CD4-positive, alpha-beta memory T cell (primary cell): Measurements from ENCODE around the gene ASIC3. TPM values are rescaled to one million over a fixed set of nuclear protein-coding genes. Genes with fewer than 3 reads are reported as not detected.

Experiments used
- CTCF ChIA-PET: fragments of 350-600 bp; sonication (Branson Sonifier 250); formaldehyde crosslinking; loops from one replicate; lab custom pipeline; 2021; ENCODE audit warnings: inconsistent platforms; ENCODE audit not compliant: partially characterized antibody; lab: Charles Lee
- POLR2A ChIA-PET: fragments of 350-600 bp; sonication (Branson Sonifier 250); formaldehyde crosslinking; loops from one replicate; lab custom pipeline; 2021; ENCODE audit not compliant: partially characterized antibody; lab: Charles Lee
- DNase-seq, 5 donors: peaks; one replicate each; pipeline versions ENCODE4 v3.0.0 to v3.0.0-alpha.2; 2020 to 2022; ENCODE audit warnings: mixed read lengths in 1 of 5
- H3K27ac ChIP-seq: one replicate; pipeline ENCODE4 v1.7.0; 2013; ENCODE audit warnings: low read depth, low read length
- H3K27me3 ChIP-seq: 2 replicates; pipeline ENCODE4 v1.7.0; 2013; ENCODE audit warnings: mild to moderate bottlenecking, low read length, moderate library complexity; ENCODE audit not compliant: insufficient read depth
- H3K36me3 ChIP-seq: 2 replicates; pipeline ENCODE4 v1.7.0; 2013; ENCODE audit warnings: mild to moderate bottlenecking, low read length, moderate library complexity; ENCODE audit not compliant: insufficient read depth
- H3K4me1 ChIP-seq: 2 replicates; pipeline ENCODE4 v1.7.0; 2013; ENCODE audit warnings: mild to moderate bottlenecking, low read length, moderate library complexity; ENCODE audit not compliant: insufficient read depth
- H3K4me3 ChIP-seq, 2 donors: one replicate each; pipeline ENCODE4 v1.7.0; 2013; ENCODE audit warnings: low read length in 2 of 2, mild to moderate bottlenecking in 1 of 2
- H3K9me3 ChIP-seq, 2 donors: one replicate each; pipeline ENCODE4 v1.7.0; 2013; ENCODE audit warnings: low read length in 2 of 2, control low read depth in 1 of 2; ENCODE audit not compliant: control insufficient read depth in 1 of 2
- H3K27ac Mint-ChIP-seq, 7 donors: one replicate each; pipeline ENCODE4 v1.8.0; 2020 to 2021; ENCODE audit warnings: mixed read lengths in 7 of 7, mild to moderate bottlenecking in 6 of 7, inconsistent platforms in 3 of 7, moderate library complexity in 3 of 7
- H3K27me3 Mint-ChIP-seq, 2 donors: one replicate each; pipeline ENCODE4 v1.8.0; 2020 to 2021; ENCODE audit warnings: mixed read lengths in 2 of 2
- H3K36me3 Mint-ChIP-seq, 2 donors: one replicate each; pipeline ENCODE4 v1.8.0; 2020 to 2021; ENCODE audit warnings: mixed read lengths in 2 of 2, inconsistent platforms in 1 of 2, mild to moderate bottlenecking in 1 of 2
- H3K4me1 Mint-ChIP-seq, 4 donors: one replicate each; pipeline ENCODE4 v1.8.0; 2020 to 2021; ENCODE audit warnings: mixed read lengths in 4 of 4, mild to moderate bottlenecking in 1 of 4
- H3K4me3 Mint-ChIP-seq, 8 donors: one replicate each; pipeline ENCODE4 v1.8.0; 2020 to 2021; ENCODE audit warnings: mixed read lengths in 8 of 8, mild to moderate bottlenecking in 7 of 8, moderate library complexity in 6 of 8, inconsistent platforms in 3 of 8
- H3K9me3 Mint-ChIP-seq, 8 donors: one replicate each; pipeline ENCODE4 v1.8.0; 2020 to 2021; ENCODE audit warnings: mixed read lengths in 8 of 8, mild to moderate bottlenecking in 5 of 8, inconsistent platforms in 3 of 8, moderate library complexity in 1 of 8
- intact Hi-C: fragments of 100-400 bp; cut with micrococcal nuclease; formaldehyde crosslinking; loops from one replicate; pipeline ENCODE4 v1.15.1; 2023
- polyA plus RNA-seq, 2 donors: library from polyadenylated mRNA; unstranded; fragments of 300-500 nt; fragmentation: Illumina TruSeq; gene quantifications; one replicate each; pipeline ENCODE4 v1.2.3, GENCODE V29; 2021
- total RNA-seq, 2 experiments: library from RNA; stranded (reverse); gene quantifications; one replicate each; pipeline ENCODE4 v1.2.3, GENCODE V29; 2021

ASIC3 gene
- total and polyA plus RNA-seq, 4 experiments from 2014 or later, result 10.6 to 11.6 TPM; not detected in 2

DNA sequence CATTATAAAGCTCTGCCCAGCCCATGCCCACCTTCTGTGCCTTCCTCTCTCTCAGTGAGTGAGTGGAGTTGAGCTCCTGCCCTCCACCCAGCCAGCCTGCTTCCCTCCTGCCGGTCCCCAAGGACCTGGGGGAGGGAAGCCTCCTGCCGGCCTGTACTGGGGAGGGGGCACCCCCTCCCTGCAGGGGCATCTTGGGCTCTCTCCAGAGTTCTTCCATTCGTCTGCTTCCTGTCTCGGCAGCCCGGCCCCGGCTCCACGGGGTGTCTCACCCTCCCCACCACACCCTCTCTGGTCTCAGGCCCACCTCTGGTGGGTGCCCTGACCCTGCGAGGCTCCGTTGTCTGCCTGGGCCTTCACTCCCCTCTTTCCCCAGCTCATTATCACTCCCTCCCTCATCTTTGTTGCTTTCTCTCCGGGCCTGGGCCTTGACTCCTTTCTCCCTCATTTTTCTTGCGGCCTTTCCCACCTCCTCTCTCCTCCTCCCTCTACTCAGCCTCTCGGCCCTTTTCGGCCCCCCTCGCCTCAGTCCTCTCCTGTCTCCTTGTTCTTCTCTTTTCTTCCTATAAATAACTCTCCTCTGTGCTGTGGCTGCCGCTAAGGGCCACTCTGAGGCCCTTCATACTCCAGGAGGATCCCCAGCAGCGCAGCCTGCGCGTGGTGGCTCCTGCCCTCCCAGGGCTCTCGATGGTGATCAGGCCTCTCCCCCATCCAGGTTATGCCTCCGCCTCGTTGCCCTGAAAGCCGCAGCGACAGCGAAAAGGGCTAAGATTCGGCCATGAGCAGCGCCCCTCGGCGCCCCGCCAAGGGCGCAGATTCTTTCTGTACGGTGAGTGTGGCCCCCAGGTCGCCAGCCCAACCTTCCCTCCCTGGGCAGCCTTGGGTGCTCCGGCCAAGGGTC, 13.1 kb downstream of the ASIC3 start:
- H3K36me3 ChIP-seq, result peaks cover 16% of the 10 kb centered on the region
- H3K4me3 ChIP-seq, result no peak overlapping the region
- peaks cover 41% of the 10 kb centered on the region for H3K4me1 ChIP-seq
- peaks cover 0 to 33% of the 10 kb centered on the region in 2 donors for H3K36me3 Mint-ChIP-seq
- POLR2A ChIA-PET, result interaction anchor here (1.5 to 5.0 kb wide), 3 partner anchors 15 to 22 kb away, joined by 3 to 68 read pairs (median 14); partner anchors contain the start of genes AGAP3, FASTK and TMUB1
- H3K27ac ChIP-seq, result no peak overlapping the region
- no peaks in the 10 kb centered on the region for H3K27me3 ChIP-seq
- H3K27me3 Mint-ChIP-seq, result peaks cover 0 to 2% of the 10 kb centered on the region in 2 donors
- CTCF ChIA-PET, result interaction anchor here (1.3 to 1.7 kb wide), 2 partner anchors 22 to 53 kb away, joined by 3 to 5 read pairs; partner anchors contain the start of gene TMUB1
- no peak for DNase-seq
- H3K27ac Mint-ChIP-seq, result peak overlapping the region in 6 of 7 donors; percentile 66 to 85 (median 74)
- H3K9me3 ChIP-seq, result no peaks in the 10 kb centered on the region
- H3K4me1 Mint-ChIP-seq, result peaks cover 18 to 47% (median 33%) of the 10 kb centered on the region in 4 donors
- intact Hi-C loops, result no loop called here
- no peaks in the 10 kb centered on the region for H3K9me3 Mint-ChIP-seq
- peak overlapping the region; percentile 61 to 93 (median 86) for H3K4me3 Mint-ChIP-seq

DNA sequence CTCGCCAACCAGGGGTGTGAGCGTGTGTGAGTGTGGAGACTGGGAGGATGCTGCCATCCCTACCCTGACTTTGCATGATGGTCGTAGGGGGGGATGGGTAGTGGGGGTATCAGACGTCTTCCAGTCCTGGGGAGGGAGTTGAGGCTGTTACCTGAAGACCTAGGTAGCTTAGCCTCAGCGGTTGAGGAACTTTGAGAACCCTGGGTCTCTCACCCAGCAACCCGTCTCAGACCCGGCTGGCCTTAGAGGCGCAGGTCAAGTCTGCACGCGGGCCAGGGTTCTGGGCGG, 13.7 kb downstream of the ASIC3 start:
- POLR2A ChIA-PET, result interaction anchor here (1.5 kb wide), 1 partner anchor 22 kb away, joined by 3 read pairs; no protein-coding TSS in a partner anchor
- CTCF ChIA-PET, result interaction anchor here (1.3 kb wide), 1 partner anchor 22 kb away, joined by 3 read pairs; the partner anchor contains the start of gene TMUB1
- Histone ChIP-seq H3K27me3 (no peaks in the 10 kb centered on the region), H3K27ac (no peak overlapping the region), H3K36me3 (peaks cover 22% of the 10 kb centered on the region), H3K4me1 (peaks cover 35% of the 10 kb centered on the region), H3K4me3 (no peak overlapping the region), H3K9me3 (no peaks in the 10 kb centered on the region)
- peak in 1 of 5 donors; percentile 33 for DNase-seq
- peak overlapping the region in 2 of 8 donors; percentile 43 to 56 for H3K4me3 Mint-ChIP-seq
- peaks cover 0 to 2% of the 10 kb centered on the region in 2 donors for H3K27me3 Mint-ChIP-seq
- H3K36me3 Mint-ChIP-seq, result peaks cover 0 to 36% of the 10 kb centered on the region in 2 donors
- no peak overlapping the region for H3K27ac Mint-ChIP-seq
- no peaks in the 10 kb centered on the region for H3K9me3 Mint-ChIP-seq
- peaks cover 16 to 42% (median 29%) of the 10 kb centered on the region in 4 donors for H3K4me1 Mint-ChIP-seq
- intact Hi-C loops, result no loop called here

DNA sequence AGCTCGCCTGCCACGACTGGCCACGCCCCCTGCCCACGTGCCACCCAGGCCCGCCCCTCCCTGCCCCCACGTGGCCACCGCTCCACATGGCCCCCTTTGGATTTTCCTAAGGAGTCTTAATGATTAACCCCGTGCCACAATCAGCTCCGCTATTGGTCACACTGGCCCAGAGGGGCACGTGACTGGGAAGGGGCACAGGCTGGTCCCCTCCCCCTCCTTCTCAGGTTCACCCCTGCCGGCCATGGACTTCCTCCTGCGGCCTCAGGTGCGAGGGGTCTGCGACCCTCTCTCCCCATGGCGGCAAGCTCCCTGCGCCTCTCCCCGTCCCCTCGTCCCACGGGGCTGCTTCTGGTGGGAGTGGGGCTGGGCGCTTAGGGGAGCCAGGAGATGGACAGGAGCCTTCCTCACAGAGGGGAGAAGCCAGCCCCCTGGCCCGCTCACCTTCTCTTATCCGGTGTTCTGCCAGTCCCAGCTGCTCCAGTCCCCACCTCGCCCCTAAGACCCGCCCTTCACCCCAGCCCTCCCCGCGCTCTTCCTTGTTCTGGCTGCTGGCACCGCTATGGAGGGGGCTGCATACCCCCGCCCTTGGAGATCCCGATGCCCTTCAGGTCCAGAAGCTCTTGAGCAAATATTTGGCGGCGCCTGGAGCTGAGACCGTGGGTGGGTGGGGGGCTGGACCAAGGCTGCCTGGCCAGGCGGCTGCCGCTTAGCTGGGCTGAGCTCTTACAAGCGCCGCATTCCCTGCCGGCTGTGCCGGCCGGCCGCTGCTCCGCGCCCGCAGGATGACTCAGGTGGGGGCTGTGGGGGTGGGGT, 14.3 kb downstream of the ASIC3 start:
- Histone ChIP-seq H3K4me1 (peaks cover 30% of the 10 kb centered on the region), H3K9me3 (no peaks in the 10 kb centered on the region), H3K27me3 (no peaks in the 10 kb centered on the region), H3K36me3 (peaks cover 26% of the 10 kb centered on the region), H3K27ac (no peak overlapping the region), H3K4me3 (no peak overlapping the region)
- Mint-ChIP-seq H3K9me3 (no peaks in the 10 kb centered on the region), H3K4me1 (peaks cover 11 to 36% (median 24%) of the 10 kb centered on the region in 4 donors), H3K27ac (no peak overlapping the region), H3K36me3 (peaks cover under 1 to 41% of the 10 kb centered on the region in 2 donors), H3K27me3 (peaks cover 0 to 2% of the 10 kb centered on the region in 2 donors), H3K4me3 (no peak overlapping the region)
- intact Hi-C loops, result no loop called here
- ChIA-PET CTCF (interaction anchor here (1.3 to 1.5 kb wide), 2 partner anchors 21 to 48 kb away, joined by 3 to 5 read pairs; partner anchors contain the start of gene TMUB1), POLR2A (interaction anchor here (0.6 to 1.5 kb wide), 6 partner anchors 10 to 668 kb away, joined by 3 to 5 read pairs (median 3); partner anchors contain the start of genes FASTK and TMUB1)
- no peak for DNase-seq

GRCh38 chr7:151063212-151063561, 14.9 kb downstream of the ASIC3 start:
- intact Hi-C loops, result no loop called here
- Histone ChIP-seq H3K36me3 (peaks cover 29% of the 10 kb centered on the region), H3K27me3 (no peaks in the 10 kb centered on the region), H3K4me3 (no peak overlapping the region), H3K9me3 (no peaks in the 10 kb centered on the region), H3K27ac (no peak overlapping the region), H3K4me1 (peaks cover 29% of the 10 kb centered on the region)
- H3K9me3 Mint-ChIP-seq, result no peaks in the 10 kb centered on the region
- POLR2A ChIA-PET, result interaction anchor here (0.6 to 1.2 kb wide), 5 partner anchors 10 to 669 kb away, joined by 3 to 5 read pairs (median 3); partner anchors contain the start of genes FASTK and TMUB1
- H3K4me3 Mint-ChIP-seq, result no peak overlapping the region
- H3K4me1 Mint-ChIP-seq, result peaks cover 11 to 30% (median 22%) of the 10 kb centered on the region in 4 donors
- CTCF ChIA-PET, result interaction anchor here (1.5 kb wide), 1 partner anchor 48 kb away, joined by 5 read pairs; no protein-coding TSS in a partner anchor
- H3K36me3 Mint-ChIP-seq, result peaks cover 6 to 42% of the 10 kb centered on the region in 2 donors
- no peaks in the 10 kb centered on the region for H3K27me3 Mint-ChIP-seq
- DNase-seq, result no peak
- H3K27ac Mint-ChIP-seq, result peak overlapping the region in 3 of 7 donors; percentile 52 to 68 (median 63)

DNA sequence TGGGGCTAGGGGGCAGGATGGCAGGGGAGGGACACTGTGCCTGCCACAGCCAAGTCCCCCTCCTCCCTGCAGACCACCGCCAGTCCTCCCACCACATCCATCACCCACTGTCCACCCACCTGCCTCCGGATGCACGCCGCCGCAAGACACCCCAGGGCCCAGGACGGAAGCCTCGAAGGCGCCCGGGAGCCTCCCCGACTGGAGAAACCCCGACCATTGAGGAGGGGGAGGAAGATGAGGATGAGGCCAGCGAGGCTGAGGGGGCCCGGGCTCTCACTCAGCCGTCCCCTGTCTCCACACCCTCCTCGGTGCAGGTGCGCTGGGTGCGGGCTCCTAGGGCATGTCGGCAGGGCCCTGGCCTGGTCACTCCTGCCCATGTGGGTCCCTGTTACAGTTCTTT, 16.1 kb downstream of the ASIC3 start:
- no peaks in the 10 kb centered on the region for H3K9me3 ChIP-seq
- Mint-ChIP-seq H3K36me3 (peaks cover 10 to 42% of the 10 kb centered on the region in 2 donors), H3K9me3 (no peaks in the 10 kb centered on the region), H3K27ac (no peak overlapping the region), H3K4me1 (peaks cover 7 to 20% (median 15%) of the 10 kb centered on the region in 4 donors), H3K27me3 (no peaks in the 10 kb centered on the region), H3K4me3 (no peak overlapping the region)
- no peak for DNase-seq
- peaks cover 31% of the 10 kb centered on the region for H3K36me3 ChIP-seq
- H3K4me1 ChIP-seq, result peaks cover 18% of the 10 kb centered on the region
- H3K27me3 ChIP-seq, result no peaks in the 10 kb centered on the region
- POLR2A ChIA-PET, result no interaction called here
- H3K27ac ChIP-seq, result no peak overlapping the region
- intact Hi-C loops, result no loop called here
- no peak overlapping the region for H3K4me3 ChIP-seq
- CTCF ChIA-PET, result no interaction called here

GRCh38 chr7:151064993-151065392, 16.7 kb downstream of the ASIC3 start:
- H3K36me3 ChIP-seq, result peaks cover 31% of the 10 kb centered on the region
- Mint-ChIP-seq H3K27me3 (no peaks in the 10 kb centered on the region), H3K36me3 (peaks cover 11 to 45% of the 10 kb centered on the region in 2 donors), H3K4me3 (no peak overlapping the region), H3K9me3 (no peaks in the 10 kb centered on the region), H3K27ac (peak overlapping the region in 1 of 7 donors; percentile 47), H3K4me1 (peaks cover 7 to 19% (median 15%) of the 10 kb centered on the region in 4 donors)
- H3K9me3 ChIP-seq, result no peaks in the 10 kb centered on the region
- H3K4me1 ChIP-seq, result peaks cover 17% of the 10 kb centered on the region
- H3K27me3 ChIP-seq, result no peaks in the 10 kb centered on the region
- no peak for DNase-seq
- intact Hi-C loops, result no loop called here
- CTCF ChIA-PET, result no interaction called here
- no peak overlapping the region for H3K27ac ChIP-seq
- no peak overlapping the region for H3K4me3 ChIP-seq
- POLR2A ChIA-PET, result interaction anchor here (1.2 kb wide), 1 partner anchor 18 kb away, joined by 3 read pairs; no protein-coding TSS in a partner anchor
